BE2C (cell line): ENCODE measurements around the gene ATXN7L1.

ENCODE experiments used
- DNase-seq: peaks from one replicate; pipeline ENCODE4 v3.0.0-alpha.2; 2020
- H3K27me3 ChIP-seq: fragments of 250-450 bp; sonication (Bioruptor Pico); 2 replicates; pipeline ENCODE4 v1.5.1; 2020; ENCODE audit warnings: mild to moderate bottlenecking
- H3K36me3 ChIP-seq: fragments of 250-450 bp; sonication (Bioruptor Pico); 2 replicates; pipeline ENCODE4 v1.5.1; 2020; ENCODE audit warnings: mild to moderate bottlenecking
- H3K4me1 ChIP-seq: fragments of 250-450 bp; sonication (Bioruptor Pico); 2 replicates; pipeline ENCODE4 v1.5.1; 2020
- H3K4me3 ChIP-seq: 2 replicates; pipeline ENCODE4 v1.5.1; 2011; ENCODE audit warnings: low read depth, low read length
- H3K9me3 ChIP-seq: fragments of 250-450 bp; sonication (Bioruptor Pico); 2 replicates; pipeline ENCODE4 v1.5.1; 2020
- CTCF ChIP-seq: IDR thresholded peaks from 2 replicates; pipeline ENCODE4 v1.5.1; 2012; ENCODE audit warnings: mild to moderate bottlenecking, low read depth, low read length

ATXN7L1 gene

GRCh38 chr7:105688617-105689016 is 187.8 kb downstream of the ATXN7L1 start:
- TF ChIP-seq CTCF: no peak
- no peaks in the 10 kb centered on the region for H3K9me3 ChIP-seq
- H3K4me3 ChIP-seq: no peak overlapping the region
- peaks cover 16% of the 10 kb centered on the region for H3K4me1 ChIP-seq
- no peak for DNase-seq
- H3K27me3 ChIP-seq: no peaks in the 10 kb centered on the region
- no peaks in the 10 kb centered on the region for H3K36me3 ChIP-seq

GRCh38 chr7:105685161-105685560 is 191.2 kb downstream of the ATXN7L1 start:
- H3K4me3 ChIP-seq: no peak overlapping the region
- no peak for DNase-seq
- H3K4me1 ChIP-seq: peaks cover 15% of the 10 kb centered on the region
- H3K36me3 ChIP-seq: no peaks in the 10 kb centered on the region
- no peak for TF ChIP-seq CTCF
- no peaks in the 10 kb centered on the region for H3K9me3 ChIP-seq
- no peaks in the 10 kb centered on the region for H3K27me3 ChIP-seq

GRCh38 chr7:105682341-105683060 is 193.9 kb downstream of the ATXN7L1 start:
- no peak for TF ChIP-seq CTCF
- no peak for DNase-seq
- Histone ChIP-seq H3K4me1 (peaks cover 17% of the 10 kb centered on the region), H3K27me3 (no peaks in the 10 kb centered on the region), H3K9me3 (no peaks in the 10 kb centered on the region), H3K36me3 (no peaks in the 10 kb centered on the region), H3K4me3 (no peak overlapping the region)

DNA sequence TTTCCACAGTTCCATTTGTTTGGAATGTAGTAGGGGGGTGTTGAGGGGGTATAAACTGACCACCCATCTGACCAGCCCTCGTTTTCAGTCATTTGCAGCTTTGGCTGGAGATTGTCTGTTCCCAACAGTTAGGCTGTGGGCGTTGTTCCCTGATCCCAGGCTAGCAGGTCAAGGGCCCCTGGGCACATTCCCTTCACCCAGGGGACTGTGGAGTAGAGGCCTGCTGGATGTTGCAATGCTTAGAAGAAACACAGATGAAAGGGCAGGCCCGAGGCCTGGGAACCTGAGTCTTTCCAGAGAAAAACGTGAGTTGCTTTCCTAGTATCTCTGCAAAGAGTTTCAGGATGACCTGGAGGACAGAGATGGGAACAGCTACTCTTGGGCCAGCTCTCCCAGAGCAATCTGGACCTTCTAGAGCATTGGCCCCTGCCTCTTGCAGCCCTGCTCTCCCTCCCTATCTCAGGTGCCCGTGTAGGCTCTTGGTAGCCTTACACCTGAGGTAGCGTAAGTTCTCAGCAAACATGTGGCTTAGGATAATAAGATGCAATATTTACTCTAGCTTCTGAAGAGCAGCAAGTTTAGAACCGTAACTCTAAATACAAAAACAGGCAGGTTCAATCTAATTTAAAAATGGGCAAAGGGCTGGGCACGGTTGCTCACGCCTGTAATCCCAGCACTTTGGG is 195.8 kb downstream of the ATXN7L1 start:
- DNase-seq: peak; percentile 29
- Histone ChIP-seq H3K4me1 (peaks cover 23% of the 10 kb centered on the region), H3K4me3 (no peak overlapping the region), H3K27me3 (no peaks in the 10 kb centered on the region), H3K9me3 (no peaks in the 10 kb centered on the region), H3K36me3 (no peaks in the 10 kb centered on the region)
- TF ChIP-seq CTCF: no peak

DNA sequence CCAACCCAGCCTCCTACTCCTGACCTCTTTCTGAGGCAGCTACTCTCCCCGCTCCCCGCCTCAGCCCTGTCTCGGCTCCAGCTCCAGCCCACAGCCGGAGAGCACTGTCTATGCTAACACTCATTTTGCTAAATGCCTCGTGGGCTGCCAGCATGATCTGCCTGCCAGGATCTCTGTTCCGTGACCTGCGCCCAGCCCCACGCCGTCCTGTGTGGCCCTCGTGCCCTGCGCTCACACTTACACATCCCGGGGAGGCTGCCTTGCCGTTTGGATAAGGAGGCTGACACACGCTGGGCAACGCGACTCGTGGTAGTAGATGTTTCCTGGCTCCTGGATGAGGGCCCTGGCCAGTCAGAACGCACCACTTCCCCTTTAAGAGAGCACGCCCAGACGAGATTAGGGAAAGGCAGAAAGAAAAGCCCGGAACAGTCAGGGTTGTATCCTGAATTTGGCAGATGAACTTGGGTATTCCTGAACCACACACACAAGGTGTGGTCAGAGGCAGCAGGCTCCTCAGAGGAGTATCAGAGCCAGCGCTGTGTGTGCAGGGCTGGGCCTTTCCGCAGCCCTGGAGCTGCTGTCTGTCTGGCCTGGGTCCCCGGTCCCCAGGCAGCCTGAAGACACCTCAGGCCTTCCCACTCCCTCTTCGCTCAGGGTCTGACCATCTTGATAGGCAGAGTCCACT is 197.4 kb downstream of the ATXN7L1 start:
- DNase-seq: no peak
- H3K27me3 ChIP-seq: no peaks in the 10 kb centered on the region
- no peak overlapping the region for H3K4me3 ChIP-seq
- no peaks in the 10 kb centered on the region for H3K36me3 ChIP-seq
- H3K4me1 ChIP-seq: peaks cover 24% of the 10 kb centered on the region
- no peaks in the 10 kb centered on the region for H3K9me3 ChIP-seq
- no peak for TF ChIP-seq CTCF
